Head of caudate nucleus (tissue), 42 donors: ENCODE data around the gene TRAF5.
"Not testable (repeated sequence)": the region's sequence is repeated elsewhere in the genome, so short reads cannot be mapped to it uniquely, and the experiment has no call there.

Experiments
- DNase-seq, 42 donors: peaks; one replicate each; pipeline versions ENCODE4 v3.0.0 to v3.0.0-alpha.2; 2020 to 2021; ENCODE audit warnings: mixed read lengths in 7 of 42
- intact Hi-C: fragments of 100-400 bp; cut with DNase I; formaldehyde crosslinking; loops from one replicate; pipeline ENCODE4 v1.15.0; 2022

The TRAF5 gene

DNA sequence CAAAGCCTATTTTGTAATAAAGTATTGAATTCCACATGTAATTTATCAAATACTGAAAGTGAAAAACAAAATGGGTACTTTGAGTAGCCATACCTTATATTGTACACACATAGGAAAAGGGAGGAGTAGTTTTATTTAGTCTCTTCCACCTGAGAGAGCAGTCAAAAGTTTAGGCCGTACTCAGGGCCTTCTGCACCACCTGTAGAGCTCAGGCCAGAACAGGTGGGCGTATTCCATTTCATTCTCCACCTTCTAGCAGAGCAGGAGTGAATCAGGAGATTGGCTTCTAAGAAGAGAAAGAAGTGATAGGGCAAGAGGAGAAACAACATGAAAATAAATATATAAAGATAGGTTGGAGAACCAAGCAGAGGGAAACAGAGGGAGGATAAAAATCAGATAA is 44.0 kb downstream of the TRAF5 start:
- intact Hi-C loops: no loop called here

DNA sequence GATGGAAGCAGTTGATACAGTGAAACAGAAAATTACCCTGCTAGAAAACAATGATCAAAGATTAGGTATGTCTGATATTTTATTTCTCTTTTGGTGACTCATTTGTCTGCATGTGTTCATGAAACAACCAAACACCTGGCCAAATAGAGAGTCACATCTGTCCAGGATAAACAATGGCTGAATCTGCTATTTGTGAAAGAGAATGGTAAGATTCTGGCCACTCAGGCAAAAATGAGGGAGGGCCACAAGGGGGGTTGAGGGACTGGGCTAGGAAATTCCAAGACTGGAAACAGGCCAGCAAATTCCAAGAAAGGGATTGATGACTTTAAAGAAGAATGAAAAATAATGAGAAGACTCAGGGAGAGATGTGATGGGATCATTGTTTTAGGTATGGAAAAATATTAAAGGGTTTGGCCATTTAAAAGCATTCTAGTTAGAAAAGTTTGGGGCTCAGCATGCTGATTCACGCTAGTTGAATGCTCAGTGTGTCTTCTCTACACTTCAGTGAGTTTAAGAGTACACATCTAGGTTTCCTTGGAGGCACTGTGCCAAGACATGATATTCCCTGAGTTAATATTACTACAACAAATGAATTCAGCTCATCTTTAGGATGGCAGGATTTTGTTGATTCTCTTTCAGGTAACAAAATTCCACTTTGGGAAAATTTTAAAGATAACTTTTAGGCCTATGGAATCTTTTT is 44.9 kb downstream of the TRAF5 start:
- intact Hi-C loops: no loop called here

More for the DNA sequence above, 44.0 kb downstream of the TRAF5 start:
- DNase-seq: no peak

DNA sequence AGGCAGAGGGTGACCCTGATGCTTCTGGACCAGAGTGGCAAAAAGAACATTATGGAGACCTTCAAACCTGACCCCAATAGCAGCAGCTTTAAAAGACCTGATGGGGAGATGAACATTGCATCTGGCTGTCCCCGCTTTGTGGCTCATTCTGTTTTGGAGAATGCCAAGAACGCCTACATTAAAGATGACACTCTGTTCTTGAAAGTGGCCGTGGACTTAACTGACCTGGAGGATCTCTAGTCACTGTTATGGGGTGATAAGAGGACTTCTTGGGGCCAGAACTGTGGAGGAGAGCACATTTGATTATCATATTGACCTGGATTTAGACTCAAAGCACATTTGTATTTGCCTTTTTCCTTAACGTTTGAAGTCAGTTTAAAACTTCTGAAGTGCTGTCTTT is 45.8 kb downstream of the TRAF5 start:
- intact Hi-C loops: no loop called here
- no peak for DNase-seq

More for the DNA sequence above, 44.9 kb downstream of the TRAF5 start:
- DNase-seq: no peak

GRCh38 chr1:211375146-211375818 is 48.6 kb downstream of the TRAF5 start:
- intact Hi-C loops: no loop called here

GRCh38 chr1:211375949-211376348 is 49.3 kb downstream of the TRAF5 start:
- DNase-seq: no peak
- intact Hi-C loops: no loop called here

More at GRCh38 chr1:211375146-211375818, 48.6 kb downstream of the TRAF5 start:
- no peak for DNase-seq

GRCh38 chr1:211376807-211377470 is 50.3 kb downstream of the TRAF5 start:
- intact Hi-C loops: no loop called here
- peak in 1 of 42 donors; percentile 20 for DNase-seq

GRCh38 chr1:211377539-211378450 is 51.2 kb downstream of the TRAF5 start:
- no peak for DNase-seq
- intact Hi-C loops: no loop called here

- intact Hi-C loops: no loop called here
- DNase-seq: peak in 2 of 42 donors; percentile 6 to 44
Observed at GRCh38 chr1:211378844-211379243, 52.2 kb downstream of the TRAF5 start.

DNA sequence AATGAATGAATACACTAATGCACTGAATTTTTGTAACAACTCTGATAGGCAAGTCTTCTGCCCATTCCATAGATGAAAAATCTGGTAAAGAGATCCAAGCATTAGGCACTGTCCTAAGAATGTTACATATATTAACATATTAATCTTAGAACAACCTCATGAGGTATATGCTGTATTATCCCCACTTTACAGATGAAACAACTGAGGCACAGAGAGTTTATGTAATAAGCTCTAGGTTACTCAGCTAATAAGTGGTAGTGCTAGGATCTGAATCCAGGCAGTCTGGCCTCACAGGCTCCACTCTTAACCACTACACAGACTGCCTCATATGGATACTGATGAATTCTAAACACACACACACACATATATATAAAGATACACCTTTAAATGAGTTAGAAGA is 52.8 kb downstream of the TRAF5 start:
- intact Hi-C loops: no loop called here

DNA sequence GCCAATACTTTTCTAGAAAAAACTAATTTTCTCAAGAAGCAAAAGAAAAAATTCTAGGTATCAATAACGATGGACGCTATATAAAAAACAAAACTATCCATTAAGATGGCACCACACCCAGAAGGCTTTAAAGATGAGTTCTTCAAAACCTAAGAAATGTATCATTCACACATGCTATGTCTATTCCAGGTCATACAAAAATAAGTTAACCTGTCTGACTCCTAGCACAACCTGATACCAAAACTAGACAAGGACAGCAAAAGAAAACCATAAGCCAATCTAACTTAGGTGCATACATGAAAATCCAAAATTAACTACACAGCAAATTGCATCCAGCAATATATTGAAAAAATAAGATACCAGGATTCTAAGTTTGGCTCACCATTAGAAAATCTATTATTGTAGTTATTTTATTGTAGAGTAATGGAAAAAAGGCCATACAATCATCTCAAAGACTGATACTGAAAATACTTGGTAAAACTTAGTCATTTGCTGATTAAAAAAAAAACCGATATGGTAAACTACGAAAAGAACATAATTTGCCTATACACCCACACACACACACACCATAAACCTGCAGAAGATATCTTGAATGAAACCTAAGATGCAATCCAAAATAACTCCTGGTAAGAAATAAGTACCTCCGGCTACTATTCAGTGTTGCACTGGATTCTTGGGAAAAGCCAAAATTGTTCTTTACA is 55.0 kb downstream of the TRAF5 start:
- intact Hi-C loops: loop anchor here (2.0 kb wide), 1 partner anchor 123 kb away; the partner anchor contains the start of gene RCOR3
- DNase-seq: no peak

More for the DNA sequence above, 52.8 kb downstream of the TRAF5 start:
- no peak for DNase-seq

- DNase-seq: no peak
- intact Hi-C loops: loop anchor here (2.0 kb wide), 1 partner anchor 123 kb away; the partner anchor contains the start of gene RCOR3
Observed at GRCh38 chr1:211382182-211382713, 55.6 kb downstream of the TRAF5 start.

GRCh38 chr1:211382714-211383480 is 56.3 kb downstream of the TRAF5 start:
- intact Hi-C loops: loop anchor here (2.0 kb wide), 1 partner anchor 124 kb away; the partner anchor contains the start of gene RCOR3
- DNase-seq: peak; percentile 85 to 98 (median 94)

DNA sequence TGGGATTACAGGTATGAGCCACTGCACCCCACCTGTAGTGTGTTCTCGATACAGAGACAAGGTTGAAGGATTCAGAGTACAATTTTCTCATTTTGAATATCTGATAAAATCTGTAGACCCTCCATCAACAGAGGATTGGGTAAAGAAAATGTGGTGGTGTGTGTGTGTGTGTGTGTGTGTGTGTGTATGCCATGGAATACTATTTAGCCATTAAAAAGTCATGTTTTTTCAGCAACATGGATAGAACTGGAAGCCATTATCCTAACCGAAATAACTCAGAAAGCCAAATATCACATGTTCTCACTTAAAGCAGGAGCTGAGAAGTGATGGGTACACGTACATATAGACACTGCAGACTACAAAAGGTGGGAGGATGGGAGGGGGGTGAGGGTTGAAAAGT is 57.9 kb downstream of the TRAF5 start:
- no peak for DNase-seq
- intact Hi-C loops: no loop called here

- intact Hi-C loops: no loop called here
- DNase-seq: no peak
Observed at GRCh38 chr1:211386921-211387320, 60.3 kb downstream of the TRAF5 start.

- DNase-seq, intact Hi-C loops: not testable (repeated sequence)
Observed at GRCh38 chr1:211390829-211391228, 64.2 kb downstream of the TRAF5 start.

- DNase-seq: no peak
- intact Hi-C loops: no loop called here
Observed at GRCh38 chr1:211393203-211393602, 66.6 kb downstream of the TRAF5 start.

DNA sequence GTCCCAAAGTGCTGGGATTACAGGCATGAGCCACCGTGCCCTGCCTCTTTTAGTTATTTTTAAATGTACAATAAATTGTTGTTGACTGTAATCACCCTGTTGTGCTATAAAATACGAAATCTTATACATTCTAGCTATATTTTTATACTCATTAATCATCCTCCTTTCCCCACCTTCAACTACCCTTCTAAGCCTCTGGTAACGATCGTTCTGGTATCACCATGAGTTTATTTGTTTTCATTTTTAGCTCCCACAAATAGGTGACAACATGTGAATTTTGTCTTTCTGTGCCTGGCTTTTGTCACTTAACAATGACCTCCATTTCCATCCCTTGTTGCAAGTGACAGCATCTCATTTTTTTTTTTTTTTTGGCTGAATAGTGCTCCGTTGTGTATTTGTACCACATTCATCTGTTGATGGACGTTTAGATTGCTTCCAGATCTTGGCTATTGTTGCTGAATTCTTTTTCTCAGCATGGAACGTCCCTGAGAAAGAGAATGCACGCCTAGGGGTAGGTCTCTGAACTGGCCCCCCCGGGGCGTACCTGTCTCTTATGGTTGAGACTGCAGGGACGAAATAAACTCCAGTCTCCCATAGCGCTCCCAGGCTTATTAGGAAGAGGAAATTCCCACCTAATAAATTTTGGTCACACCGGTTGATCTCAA is 71.8 kb downstream of the TRAF5 start:
- DNase-seq, intact Hi-C loops: not testable (repeated sequence)
